Endothelial cell of umbilical vein (primary cell): ENCODE data around the gene B4GALNT1. TPM values are rescaled to one million over a fixed set of nuclear protein-coding genes. Genes with fewer than 3 reads are reported as not detected.

Experiments
- BruUV-seq: library from RNA; stranded (reverse); fragments of 400-500 nt; replicated peaks from 2 replicates; lab custom pipeline; 2021; lab: Mats Ljungman, UMichigan
- CTCF ChIA-PET: fragments of 300-600, 350-600 bp; sonication (Branson Sonifier 250); formaldehyde crosslinking; loops from one replicate; lab custom pipeline; 2021; ENCODE audit warnings: antibody characterized with exemption, inconsistent platforms; lab: Charles Lee
- POLR2A ChIA-PET: fragments of 300-600, 350-600 bp; sonication (Branson Sonifier 250); formaldehyde crosslinking; loops from one replicate; lab custom pipeline; 2021; ENCODE audit warnings: antibody characterized with exemption, inconsistent platforms; lab: Charles Lee
- DNase-seq: peaks from one replicate; pipeline ENCODE4 v3.0.0-alpha.2; 2011; ENCODE audit warnings: low read depth, low spot score
- FAIRE-seq: peaks from 2 replicates; lab custom pipeline; 2011; peaks lifted over from hg19 to GRCh38; lab: Jason Lieb, UNC
- H2AFZ ChIP-seq: 2 replicates; pipeline ENCODE4 v1.6.0; 2012; ENCODE audit warnings: low read depth, low read length, control low read depth, inconsistent platforms
- H3K27ac ChIP-seq: 2 replicates; pipeline ENCODE4 v1.5.1; 2011; ENCODE audit warnings: low read depth, mild to moderate bottlenecking, control low read depth, low read length, moderate library complexity; ENCODE audit not compliant: insufficient read depth
- H3K27me3 ChIP-seq, 2 experiments: 2 replicates each; pipeline versions ENCODE4 v1.6.0 to v1.6.1; 2011; ENCODE audit warnings: low read length in 2 of 2, mixed read lengths in 1 of 2; ENCODE audit not compliant: control insufficient read depth in 2 of 2, insufficient read depth in 2 of 2
- H3K36me3 ChIP-seq, 2 experiments: 2 replicates in 1 of 2; 3 replicates in 1 of 2; pipeline ENCODE4 v1.5.1; 2011; ENCODE audit warnings: low read length in 2 of 2, mild to moderate bottlenecking in 1 of 2, moderate library complexity in 1 of 2; ENCODE audit not compliant: control insufficient read depth in 2 of 2, insufficient read depth in 2 of 2; ENCODE audit errors: extremely low read depth in 1 of 2
- H3K4me1 ChIP-seq: 3 replicates; pipeline ENCODE4 v1.5.1; 2011; ENCODE audit warnings: mild to moderate bottlenecking, low read length; ENCODE audit not compliant: control insufficient read depth, insufficient read depth; ENCODE audit errors: extremely low read depth
- H3K4me2 ChIP-seq: 2 replicates; pipeline ENCODE4 v1.6.1; 2011; ENCODE audit warnings: low read length, control low read depth, mixed read lengths; ENCODE audit not compliant: insufficient read depth
- H3K4me3 ChIP-seq, 3 experiments: fragments of 200-600 bp in 1 of 3; sonication (generic), shearing (Covaris generic) in 1 of 3; replicated peaks in 1 of 3; 2 replicates each; pipeline ENCODE4 v1.5.1; 2011 to 2016; ENCODE audit warnings: control low read depth in 3 of 3, low read length in 3 of 3, mild to moderate bottlenecking in 2 of 3, inconsistent platforms in 1 of 3, low read depth in 1 of 3, moderate library complexity in 1 of 3; ENCODE audit not compliant: insufficient read depth in 1 of 3
- H3K79me2 ChIP-seq: 2 replicates; pipeline ENCODE4 v1.6.0; 2012; ENCODE audit warnings: low read length, inconsistent platforms; ENCODE audit not compliant: control insufficient read depth, insufficient read depth
- H3K9ac ChIP-seq: replicated peaks from 2 replicates; pipeline ENCODE3; 2011; ENCODE audit warnings: low read length, control low read depth; ENCODE audit not compliant: insufficient read depth; ENCODE audit errors: extremely low read depth
- H3K9me1 ChIP-seq: replicated peaks from 3 replicates; pipeline ENCODE4 v1.6.0; 2011; ENCODE audit warnings: mild to moderate bottlenecking, low read length; ENCODE audit not compliant: control insufficient read depth, insufficient read depth; ENCODE audit errors: extremely low read depth
- H3K9me3 ChIP-seq: replicated peaks from 2 replicates; pipeline ENCODE4 v1.5.1; 2012; ENCODE audit warnings: low read length, inconsistent platforms; ENCODE audit not compliant: control insufficient read depth, insufficient read depth
- H4K20me1 ChIP-seq: replicated peaks from 2 replicates; pipeline ENCODE3; 2011; ENCODE audit warnings: mild to moderate bottlenecking, low read length; ENCODE audit not compliant: control insufficient read depth, insufficient read depth; ENCODE audit errors: extremely low read depth
- EZH2 ChIP-seq: IDR thresholded peaks from 2 replicates; pipeline ENCODE4 v1.6.1; 2012; ENCODE audit warnings: borderline replicate concordance, low read depth, mild to moderate bottlenecking, moderate library complexity, low read length, inconsistent platforms; ENCODE audit not compliant: severe bottlenecking
- FOS ChIP-seq: IDR thresholded peaks from 2 replicates; pipeline ENCODE4 v1.6.1; 2011; ENCODE audit warnings: mild to moderate bottlenecking, low read length, moderate library complexity, borderline replicate concordance; ENCODE audit not compliant: insufficient read depth
- GATA2 ChIP-seq: IDR thresholded peaks from 2 replicates; pipeline ENCODE4 v1.7.0; 2011; ENCODE audit warnings: low read depth, mild to moderate bottlenecking, moderate library complexity, mixed read lengths, low read length; ENCODE audit not compliant: insufficient read length, insufficient read depth
- JUN ChIP-seq: IDR thresholded peaks from 2 replicates; pipeline ENCODE4 v1.6.1; 2011; ENCODE audit warnings: borderline replicate concordance, low read depth; ENCODE audit not compliant: insufficient read length, insufficient read depth
- MYC ChIP-seq: IDR thresholded peaks from one replicate; pipeline ENCODE4 v1.6.1; 2011; ENCODE audit warnings: mild to moderate bottlenecking, low read depth, low read length
- POLR2A ChIP-seq: IDR thresholded peaks from 2 replicates; pipeline ENCODE4 v1.6.1; 2012; ENCODE audit warnings: low read depth, mild to moderate bottlenecking, control low read depth, low read length
- POLR2AphosphoS5 ChIP-seq: IDR thresholded peaks from 2 replicates; pipeline ENCODE4 v1.6.1; 2012; ENCODE audit warnings: low read depth, mild to moderate bottlenecking, control low read depth, low read length, moderate library complexity; ENCODE audit not compliant: insufficient read depth
- dilution Hi-C: fragments of 300-500 bp; cut with MboI; formaldehyde crosslinking; loops from one replicate; pipeline ENCODE4 v1.15.0; 2019; ENCODE audit warnings: low sequenced_read_pairs; ENCODE audit not compliant: extremely low pct_ligation_motif_present
- intact Hi-C: fragments of 100-400 bp; cut with micrococcal nuclease; formaldehyde crosslinking; loops from one replicate; pipeline ENCODE4 v1.10.0; 2022
- polyA plus RNA-seq, 4 experiments: library from polyadenylated mRNA; depleted of rRNA in 3 of 4; stranded (reverse) in 3 of 4; unstranded in 1 of 4; fragments of >200 nt; gene quantifications; 2 replicates each; pipeline versions ENCODE4 v1.2.1 to v1.2.3, GENCODE V29; 2011 to 2012; ENCODE audit warnings: missing spikeins in 1 of 4
- total RNA-seq: library from RNA; stranded (reverse); gene quantifications from 2 replicates; pipeline ENCODE4 v1.2.3, GENCODE V29; 2021
- TF ChIP-seq, protein P1 (sequence below): IDR thresholded peaks from 2 replicates; pipeline ENCODE4 v1.6.1; 2011; ENCODE audit not compliant: insufficient read depth, insufficient read length
- TF ChIP-seq, protein P2 (sequence below), 2 donors: IDR thresholded peaks; 1 replicate in 1 of 2; 2 replicates in 1 of 2; pipeline ENCODE4 v1.5.1; 2011; ENCODE audit warnings: low read length in 2 of 2, mild to moderate bottlenecking in 2 of 2, moderate library complexity in 2 of 2, control low read depth in 1 of 2, inconsistent platforms in 1 of 2, low read depth in 1 of 2; ENCODE audit not compliant: insufficient read depth in 1 of 2; ENCODE audit errors: extremely low read depth in 1 of 2

Gene B4GALNT1
- total and polyA plus RNA-seq, 2 donors (not counting 3 experiments of a cell fraction or from before 2014, with no cell fraction given): 0.33 to 0.35 TPM

DNA sequence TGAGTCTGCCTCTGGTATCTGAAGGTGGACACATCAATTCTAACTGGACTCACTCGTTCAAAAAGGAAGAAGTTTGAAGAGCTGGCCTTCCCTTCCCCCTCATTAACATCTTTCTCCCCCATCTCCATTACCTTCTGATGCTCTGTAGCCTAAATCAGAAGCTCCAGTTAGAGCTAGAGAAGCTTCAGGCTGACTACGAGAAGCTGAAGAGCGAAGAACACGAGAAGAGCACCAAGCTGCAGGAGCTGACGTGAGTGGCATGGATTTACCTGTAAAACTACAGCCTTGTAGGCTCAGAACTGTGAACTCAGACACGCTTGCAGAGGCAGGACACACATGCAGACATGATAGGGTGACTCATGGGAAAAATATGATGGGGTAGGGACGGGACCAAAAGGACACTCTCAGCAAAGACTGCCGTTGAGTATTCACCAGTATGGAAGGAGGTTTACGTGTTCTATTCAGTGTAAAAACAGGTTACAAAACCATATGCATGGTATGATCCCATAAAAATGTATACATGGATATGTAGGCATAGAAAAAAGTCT lies 56.3 kb downstream of the B4GALNT1 start:
- no peak for FAIRE-seq
- POLR2A ChIA-PET: no interaction called here

More for the DNA sequence above, 56.3 kb downstream of the B4GALNT1 start:
- H3K4me2 ChIP-seq: no peak overlapping the region
- no peak overlapping the region for H3K4me3 ChIP-seq
- no peak overlapping the region for H3K9ac ChIP-seq
- TF ChIP-seq POLR2A: no peak
- TF ChIP-seq GATA2: no peak
- TF ChIP-seq, protein P1, sequence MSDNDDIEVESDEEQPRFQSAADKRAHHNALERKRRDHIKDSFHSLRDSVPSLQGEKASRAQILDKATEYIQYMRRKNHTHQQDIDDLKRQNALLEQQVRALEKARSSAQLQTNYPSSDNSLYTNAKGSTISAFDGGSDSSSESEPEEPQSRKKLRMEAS: no peak
- TF ChIP-seq POLR2AphosphoS5: no peak
- TF ChIP-seq MYC: no peak
- no peak for TF ChIP-seq FOS
- TF ChIP-seq EZH2: no peak
- no peak for TF ChIP-seq JUN
- TF ChIP-seq, protein P2, sequence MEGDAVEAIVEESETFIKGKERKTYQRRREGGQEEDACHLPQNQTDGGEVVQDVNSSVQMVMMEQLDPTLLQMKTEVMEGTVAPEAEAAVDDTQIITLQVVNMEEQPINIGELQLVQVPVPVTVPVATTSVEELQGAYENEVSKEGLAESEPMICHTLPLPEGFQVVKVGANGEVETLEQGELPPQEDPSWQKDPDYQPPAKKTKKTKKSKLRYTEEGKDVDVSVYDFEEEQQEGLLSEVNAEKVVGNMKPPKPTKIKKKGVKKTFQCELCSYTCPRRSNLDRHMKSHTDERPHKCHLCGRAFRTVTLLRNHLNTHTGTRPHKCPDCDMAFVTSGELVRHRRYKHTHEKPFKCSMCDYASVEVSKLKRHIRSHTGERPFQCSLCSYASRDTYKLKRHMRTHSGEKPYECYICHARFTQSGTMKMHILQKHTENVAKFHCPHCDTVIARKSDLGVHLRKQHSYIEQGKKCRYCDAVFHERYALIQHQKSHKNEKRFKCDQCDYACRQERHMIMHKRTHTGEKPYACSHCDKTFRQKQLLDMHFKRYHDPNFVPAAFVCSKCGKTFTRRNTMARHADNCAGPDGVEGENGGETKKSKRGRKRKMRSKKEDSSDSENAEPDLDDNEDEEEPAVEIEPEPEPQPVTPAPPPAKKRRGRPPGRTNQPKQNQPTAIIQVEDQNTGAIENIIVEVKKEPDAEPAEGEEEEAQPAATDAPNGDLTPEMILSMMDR (IDR thresholded peaks at IDR 0.05; ENCODE audit: extremely low read depth in 1 of 2, insufficient read depth in 1 of 2, low read depth in 1 of 2, low read length in 2 of 2): no peak
- no peak for DNase-seq
- no peak overlapping the region for H3K27ac ChIP-seq
- H4K20me1 ChIP-seq: no peaks in the 10 kb centered on the region
- H3K79me2 ChIP-seq: no peaks in the 10 kb centered on the region
- H3K36me3 ChIP-seq: no peaks in the 10 kb centered on the region
- no peaks in the 10 kb centered on the region for H3K4me1 ChIP-seq
- intact Hi-C loops: no loop called here
- CTCF ChIA-PET: interaction anchor here (0.6 to 2.6 kb wide), 2 partner anchors 8 to 19 kb away, joined by 3 to 21 read pairs; no protein-coding TSS in a partner anchor
- peaks cover 6% of the 10 kb centered on the region in 2 experiments for H3K27me3 ChIP-seq
- no peaks in the 10 kb centered on the region for H3K9me1 ChIP-seq
- no peak overlapping the region for H2AFZ ChIP-seq
- BruUV-seq: no TSS peak
- H3K9me3 ChIP-seq: no peaks in the 10 kb centered on the region
- dilution Hi-C loops: no loop called here

Other genes starting within 250 kb of the B4GALNT1 start
- gene R3HDM2, start 202.2 kb downstream of the B4GALNT1 start, total RNA-seq: 31.3 and 36.6 TPM in 2 replicates
- gene R3HDM2, start 202.2 kb downstream of the B4GALNT1 start, polyA plus RNA-seq: 26.1 and 28.0 TPM in 2 replicates
- not detected in 2 replicates for gene INHBC, start 198.4 kb downstream of the B4GALNT1 start, total RNA-seq
- 0.08 TPM in 1 of 2 replicates, not detected in the other for gene INHBC, start 198.4 kb downstream of the B4GALNT1 start, polyA plus RNA-seq
- not detected in 2 replicates for gene INHBE, start 177.9 kb downstream of the B4GALNT1 start, total RNA-seq
- not detected in 2 replicates for gene INHBE, start 177.9 kb downstream of the B4GALNT1 start, polyA plus RNA-seq
- 0.29 and 1.1 TPM in 2 replicates for gene GLI1, start 173.4 kb downstream of the B4GALNT1 start, total RNA-seq
- gene GLI1, start 173.4 kb downstream of the B4GALNT1 start, polyA plus RNA-seq: 0.10 and 0.14 TPM in 2 replicates
- 0.38 TPM in 1 of 2 replicates, not detected in the other for gene ARHGAP9, start 153.3 kb downstream of the B4GALNT1 start, total RNA-seq
- gene ARHGAP9, start 153.3 kb downstream of the B4GALNT1 start, polyA plus RNA-seq: 0.25 and 0.35 TPM in 2 replicates
- 212 and 216 TPM in 2 replicates for gene MARS1, start 145.1 kb downstream of the B4GALNT1 start, total RNA-seq
- 98.8 and 118 TPM in 2 replicates for gene MARS1, start 145.1 kb downstream of the B4GALNT1 start, polyA plus RNA-seq
- 9.8 and 13.7 TPM in 2 replicates for gene DDIT3, start 112.7 kb downstream of the B4GALNT1 start, total RNA-seq
- 15.4 and 22.0 TPM in 2 replicates for gene DDIT3, start 112.7 kb downstream of the B4GALNT1 start, polyA plus RNA-seq
- gene MBD6, start 110.4 kb downstream of the B4GALNT1 start, total RNA-seq: 85.6 and 95.2 TPM in 2 replicates
- 8.5 and 10.6 TPM in 2 replicates for gene MBD6, start 110.4 kb downstream of the B4GALNT1 start, polyA plus RNA-seq
- gene DCTN2, start 86.0 kb downstream of the B4GALNT1 start, total RNA-seq: 157 and 161 TPM in 2 replicates
- 146 and 234 TPM in 2 replicates for gene DCTN2, start 86.0 kb downstream of the B4GALNT1 start, polyA plus RNA-seq
- 0.12 and 0.35 TPM in 2 replicates for gene KIF5A, start 83.2 kb downstream of the B4GALNT1 start, total RNA-seq
- 0.05 and 0.07 TPM in 2 replicates for gene KIF5A, start 83.2 kb downstream of the B4GALNT1 start, polyA plus RNA-seq
- 9.1 and 11.5 TPM in 2 replicates for gene PIP4K2C, start 42.0 kb downstream of the B4GALNT1 start, total RNA-seq
- 10.5 and 11.3 TPM in 2 replicates for gene PIP4K2C, start 42.0 kb downstream of the B4GALNT1 start, polyA plus RNA-seq
- 25.9 and 34.5 TPM in 2 replicates for gene DTX3, start 28.4 kb downstream of the B4GALNT1 start, total RNA-seq
- 51.4 and 65.0 TPM in 2 replicates for gene DTX3, start 28.4 kb downstream of the B4GALNT1 start, polyA plus RNA-seq
- gene ARHGEF25, start 21.8 kb downstream of the B4GALNT1 start, total RNA-seq: 4.7 and 7.4 TPM in 2 replicates
- 3.5 and 4.7 TPM in 2 replicates for gene ARHGEF25, start 21.8 kb downstream of the B4GALNT1 start, polyA plus RNA-seq
- 188 and 212 TPM in 2 replicates for gene OS9, start 60.9 kb upstream of the B4GALNT1 start, total RNA-seq
- 374 and 561 TPM in 2 replicates for gene OS9, start 60.9 kb upstream of the B4GALNT1 start, polyA plus RNA-seq
- gene AGAP2, start 105.5 kb upstream of the B4GALNT1 start, total RNA-seq: 0.05 and 0.24 TPM in 2 replicates
- gene AGAP2, start 105.5 kb upstream of the B4GALNT1 start, polyA plus RNA-seq: 0.04 and 0.05 TPM in 2 replicates
- 14.6 and 15.0 TPM in 2 replicates for gene TSPAN31, start 111.8 kb upstream of the B4GALNT1 start, total RNA-seq
- 33.3 and 43.9 TPM in 2 replicates for gene TSPAN31, start 111.8 kb upstream of the B4GALNT1 start, polyA plus RNA-seq
- gene CDK4, start 119.1 kb upstream of the B4GALNT1 start, total RNA-seq: 156 and 171 TPM in 2 replicates
- 300 and 332 TPM in 2 replicates for gene CDK4, start 119.1 kb upstream of the B4GALNT1 start, polyA plus RNA-seq
- gene MARCHF9, start 121.9 kb upstream of the B4GALNT1 start, total RNA-seq: 3.0 and 4.6 TPM in 2 replicates
- 4.8 and 5.8 TPM in 2 replicates for gene MARCHF9, start 121.9 kb upstream of the B4GALNT1 start, polyA plus RNA-seq
- 2.4 and 2.7 TPM in 2 replicates for gene CYP27B1, start 133.9 kb upstream of the B4GALNT1 start, total RNA-seq
- 0.62 TPM in 2 replicates for gene CYP27B1, start 133.9 kb upstream of the B4GALNT1 start, polyA plus RNA-seq
- gene METTL1, start 138.9 kb upstream of the B4GALNT1 start, total RNA-seq: 24.3 and 24.8 TPM in 2 replicates
- 23.6 and 25.0 TPM in 2 replicates for gene METTL1, start 138.9 kb upstream of the B4GALNT1 start, polyA plus RNA-seq
- gene EEF1AKMT3, start 139.4 kb upstream of the B4GALNT1 start, total RNA-seq: 6.6 and 8.8 TPM in 2 replicates
- gene EEF1AKMT3, start 139.4 kb upstream of the B4GALNT1 start, polyA plus RNA-seq: 7.3 and 7.9 TPM in 2 replicates
- 39.3 and 41.8 TPM in 2 replicates for gene TSFM, start 149.6 kb upstream of the B4GALNT1 start, total RNA-seq
- gene TSFM, start 149.6 kb upstream of the B4GALNT1 start, polyA plus RNA-seq: 13.2 and 16.5 TPM in 2 replicates
- 2.2 and 3.0 TPM in 2 replicates for gene AVIL, start 185.5 kb upstream of the B4GALNT1 start, total RNA-seq
- 1.0 and 1.1 TPM in 2 replicates for gene AVIL, start 185.5 kb upstream of the B4GALNT1 start, polyA plus RNA-seq
- gene CTDSP2, start 213.5 kb upstream of the B4GALNT1 start, total RNA-seq: 128 and 142 TPM in 2 replicates
- gene CTDSP2, start 213.5 kb upstream of the B4GALNT1 start, polyA plus RNA-seq: 120 and 146 TPM in 2 replicates